ENCODE results near the gene LGALS3. TPM values are rescaled to one million over a fixed set of nuclear protein-coding genes. Genes with fewer than 3 reads are reported as not detected.

The LGALS3 gene
- total RNA-seq, 2 experiments from 2014 or later, result 31.5 to 34.4 TPM

GRCh38 chr14:55157080-55157479, 28.0 kb downstream of the LGALS3 start:
- ATAC-seq (no peak), DNase-seq (no peak)
- POLR2A ChIA-PET, result interaction anchor here (0.6 kb wide), 1 partner anchor 14 kb away, joined by 4 read pairs; no protein-coding TSS in a partner anchor
- no peaks in the 10 kb centered on the region for H3K27me3 Mint-ChIP-seq (ENCODE audit: low read depth)
- no peak overlapping the region for H3K27ac Mint-ChIP-seq
- H3K36me3 Mint-ChIP-seq (ENCODE audit: low read depth), result peaks cover 59% of the 10 kb centered on the region
- H3K4me3 Mint-ChIP-seq, result no peak overlapping the region
- CTCF ChIA-PET, result interaction anchor here (0.9 to 6.0 kb wide), 4 partner anchors 19 to 69 kb away, joined by 3 to 62 read pairs (median 5); no protein-coding TSS in a partner anchor
- no peaks in the 10 kb centered on the region for H3K9me3 Mint-ChIP-seq (ENCODE audit: insufficient read depth)
- peaks cover 6% of the 10 kb centered on the region for H3K4me1 Mint-ChIP-seq (ENCODE audit: low read depth)

- H3K36me3 Mint-ChIP-seq (ENCODE audit: low read depth), result peaks cover 60% of the 10 kb centered on the region
- ChIA-PET POLR2A (interaction anchor here (1.4 kb wide), 1 partner anchor 66 kb away, joined by 3 read pairs; no protein-coding TSS in a partner anchor), CTCF (interaction anchor here (1.0 to 6.0 kb wide), 5 partner anchors 39 to 113 kb away, joined by 3 to 62 read pairs (median 6); no protein-coding TSS in a partner anchor)
- no peaks in the 10 kb centered on the region for H3K27me3 Mint-ChIP-seq (ENCODE audit: low read depth)
- DNase-seq, result no peak
- no peak overlapping the region for H3K27ac Mint-ChIP-seq
- no peaks in the 10 kb centered on the region for H3K9me3 Mint-ChIP-seq (ENCODE audit: insufficient read depth)
- H3K4me3 Mint-ChIP-seq, result no peak overlapping the region
- ATAC-seq, result no peak
- H3K4me1 Mint-ChIP-seq (ENCODE audit: low read depth), result peaks cover 6% of the 10 kb centered on the region
Observed at GRCh38 chr14:55158412-55158811, 29.4 kb downstream of the LGALS3 start.

GRCh38 chr14:55160989-55161388, 31.9 kb downstream of the LGALS3 start:
- DNase-seq, result no peak
- Mint-ChIP-seq H3K4me3 (no peak overlapping the region), H3K27me3 (ENCODE audit: low read depth) (no peaks in the 10 kb centered on the region), H3K9me3 (ENCODE audit: insufficient read depth) (no peaks in the 10 kb centered on the region), H3K27ac (no peak overlapping the region), H3K36me3 (ENCODE audit: low read depth) (peaks cover 62% of the 10 kb centered on the region), H3K4me1 (ENCODE audit: low read depth) (peaks cover 12% of the 10 kb centered on the region)
- ATAC-seq, result no peak
- ChIA-PET POLR2A (interaction anchor here (1.0 to 1.3 kb wide), 2 partner anchors 58 to 110 kb away, joined by 3 to 5 read pairs; partner anchors contain the start of gene MAPK1IP1L), CTCF (interaction anchor here (0.6 to 6.0 kb wide), 23 partner anchors 8 to 267 kb away, joined by 3 to 62 read pairs (median 4); partner anchors contain the start of genes MAPK1IP1L, SOCS4 and WDHD1)

- ChIA-PET CTCF (interaction anchor here (1.5 kb wide), 1 partner anchor 10 kb away, joined by 4 read pairs; no protein-coding TSS in a partner anchor), POLR2A (interaction anchor here (0.5 kb wide), 1 partner anchor 14 kb away, joined by 6 read pairs; no protein-coding TSS in a partner anchor)
- no peak overlapping the region for H3K4me3 Mint-ChIP-seq
- no peaks in the 10 kb centered on the region for H3K4me1 Mint-ChIP-seq (ENCODE audit: low read depth)
- H3K9me3 Mint-ChIP-seq (ENCODE audit: insufficient read depth), result no peaks in the 10 kb centered on the region
- peaks cover 63% of the 10 kb centered on the region for H3K36me3 Mint-ChIP-seq (ENCODE audit: low read depth)
- no peak for ATAC-seq
- H3K27me3 Mint-ChIP-seq (ENCODE audit: low read depth), result no peaks in the 10 kb centered on the region
- H3K27ac Mint-ChIP-seq, result no peak overlapping the region
- DNase-seq, result no peak
Observed at GRCh38 chr14:55170526-55170925, 41.5 kb downstream of the LGALS3 start.

GRCh38 chr14:55180006-55180405, 51.0 kb downstream of the LGALS3 start:
- CTCF ChIA-PET, result no interaction called here
- no peaks in the 10 kb centered on the region for H3K9me3 Mint-ChIP-seq (ENCODE audit: insufficient read depth)
- H3K4me3 Mint-ChIP-seq, result no peak overlapping the region
- H3K27me3 Mint-ChIP-seq (ENCODE audit: low read depth), result no peaks in the 10 kb centered on the region
- ATAC-seq (no peak), DNase-seq (no peak)
- POLR2A ChIA-PET, result no interaction called here
- peaks cover 68% of the 10 kb centered on the region for H3K36me3 Mint-ChIP-seq (ENCODE audit: low read depth)
- no peak overlapping the region for H3K27ac Mint-ChIP-seq
- peaks cover 9% of the 10 kb centered on the region for H3K4me1 Mint-ChIP-seq (ENCODE audit: low read depth)

GRCh38 chr14:55180434-55180833, 51.4 kb downstream of the LGALS3 start:
- no peak overlapping the region for H3K27ac Mint-ChIP-seq
- no peak for ATAC-seq
- ChIA-PET CTCF (interaction anchor here (0.7 kb wide), 1 partner anchor 89 kb away, joined by 3 read pairs; no protein-coding TSS in a partner anchor), POLR2A (no interaction called here)
- H3K36me3 Mint-ChIP-seq (ENCODE audit: low read depth), result peaks cover 68% of the 10 kb centered on the region
- H3K9me3 Mint-ChIP-seq (ENCODE audit: insufficient read depth), result no peaks in the 10 kb centered on the region
- no peak for DNase-seq
- H3K4me1 Mint-ChIP-seq (ENCODE audit: low read depth), result peaks cover 9% of the 10 kb centered on the region
- no peak overlapping the region for H3K4me3 Mint-ChIP-seq
- no peaks in the 10 kb centered on the region for H3K27me3 Mint-ChIP-seq (ENCODE audit: low read depth)

- ChIA-PET POLR2A (no interaction called here), CTCF (interaction anchor here (0.7 kb wide), 1 partner anchor 29 kb away, joined by 3 read pairs; no protein-coding TSS in a partner anchor)
- no peak for ATAC-seq
- no peak overlapping the region for H3K27ac Mint-ChIP-seq
- H3K4me1 Mint-ChIP-seq (ENCODE audit: low read depth), result peaks cover 39% of the 10 kb centered on the region
- peaks cover 48% of the 10 kb centered on the region for H3K36me3 Mint-ChIP-seq (ENCODE audit: low read depth)
- H3K27me3 Mint-ChIP-seq (ENCODE audit: low read depth), result no peaks in the 10 kb centered on the region
- no peak for DNase-seq
- H3K9me3 Mint-ChIP-seq (ENCODE audit: insufficient read depth), result no peaks in the 10 kb centered on the region
- H3K4me3 Mint-ChIP-seq, result peak overlapping the region; percentile 98
Observed at GRCh38 chr14:55188686-55189295, 59.7 kb downstream of the LGALS3 start.

GRCh38 chr14:55190906-55191202, 61.8 kb downstream of the LGALS3 start:
- H3K27me3 Mint-ChIP-seq (ENCODE audit: low read depth), result peaks cover 3% of the 10 kb centered on the region
- H3K4me3 Mint-ChIP-seq, result peak overlapping the region; percentile 98
- DNase-seq (no peak), ATAC-seq (no peak)
- POLR2A ChIA-PET, result interaction anchor here (0.6 to 2.4 kb wide), 10 partner anchors 89 to 224 kb away, joined by 3 to 15 read pairs (median 6); partner anchors contain the start of genes MAPK1IP1L, SOCS4 and WDHD1
- H3K4me1 Mint-ChIP-seq (ENCODE audit: low read depth), result peaks cover 39% of the 10 kb centered on the region
- H3K9me3 Mint-ChIP-seq (ENCODE audit: insufficient read depth), result no peaks in the 10 kb centered on the region
- H3K36me3 Mint-ChIP-seq (ENCODE audit: low read depth), result peaks cover 38% of the 10 kb centered on the region
- H3K27ac Mint-ChIP-seq, result peak overlapping the region; percentile 97
- CTCF ChIA-PET, result interaction anchor here (0.6 to 2.0 kb wide), 8 partner anchors 11 to 238 kb away, joined by 3 to 9 read pairs (median 4); partner anchors contain the start of gene MAPK1IP1L

- CTCF ChIA-PET, result interaction anchor here (0.6 to 2.0 kb wide), 8 partner anchors 10 to 237 kb away, joined by 3 to 9 read pairs (median 4); partner anchors contain the start of gene MAPK1IP1L
- peak within 1 kb of the TSS; percentile 98 for H3K4me3 Mint-ChIP-seq
- H3K36me3 Mint-ChIP-seq (ENCODE audit: low read depth), result peaks cover 35% of the 10 kb centered on the region
- peak within 1 kb of the TSS; percentile 97 for H3K27ac Mint-ChIP-seq
- H3K9me3 Mint-ChIP-seq (ENCODE audit: insufficient read depth), result no peaks in the 10 kb centered on the region
- peak; percentile 99 for ATAC-seq
- H3K27me3 Mint-ChIP-seq (ENCODE audit: low read depth), result peaks cover 4% of the 10 kb centered on the region
- peak; percentile 97 for DNase-seq
- H3K4me1 Mint-ChIP-seq (ENCODE audit: low read depth), result peaks cover 36% of the 10 kb centered on the region
- POLR2A ChIA-PET, result interaction anchor here (0.6 to 2.4 kb wide), 12 partner anchors 20 to 223 kb away, joined by 3 to 15 read pairs (median 6); partner anchors contain the start of genes MAPK1IP1L, SOCS4 and WDHD1
Observed at GRCh38 chr14:55191203-55192053, 62.4 kb downstream of the LGALS3 start, which contains the start of gene DLGAP5. DLGAP5 (minus strand) TSS chr14:55191585; CDS start chr14:55189179, 2,406 bp downstream.

- ChIA-PET POLR2A (interaction anchor here (0.7 to 2.4 kb wide), 6 partner anchors 19 to 182 kb away, joined by 5 to 15 read pairs (median 9); partner anchors contain the start of genes MAPK1IP1L, SOCS4 and WDHD1), CTCF (interaction anchor here (1.4 to 2.0 kb wide), 4 partner anchors 10 to 237 kb away, joined by 3 to 9 read pairs (median 4); no protein-coding TSS in a partner anchor)
- Mint-ChIP-seq H3K27ac (peak overlapping the region; percentile 97), H3K36me3 (ENCODE audit: low read depth) (peaks cover 28% of the 10 kb centered on the region), H3K4me3 (peak overlapping the region; percentile 98), H3K27me3 (ENCODE audit: low read depth) (peaks cover 4% of the 10 kb centered on the region), H3K9me3 (ENCODE audit: insufficient read depth) (no peaks in the 10 kb centered on the region), H3K4me1 (ENCODE audit: low read depth) (peaks cover 32% of the 10 kb centered on the region)
- no peak for DNase-seq
- no peak for ATAC-seq
Observed at GRCh38 chr14:55192054-55192621, 63.1 kb downstream of the LGALS3 start.

Measured in activated CD8-positive, alpha-beta T cell treated with anti-CD3 and anti-CD28 coated beads, Interleukin-2, amount 10 ng/mL, durations not matched to agents 7 days and 5 days (primary cell).